Right hindlimb (tissue), 1 donor: ENCODE results near the gene BRINP3.
"Not testable (repeated sequence)": the region's sequence is repeated elsewhere in the genome, so short reads cannot be mapped to it uniquely, and the experiment has no call there.

Source experiments
- DNase-seq: peaks from one replicate; pipeline ENCODE4 v3.0.0-alpha.2; 2018

BRINP3 gene

GRCh38 chr1:190176776-190177175, 300.9 kb downstream of the BRINP3 start:
- DNase-seq: no peak

DNA sequence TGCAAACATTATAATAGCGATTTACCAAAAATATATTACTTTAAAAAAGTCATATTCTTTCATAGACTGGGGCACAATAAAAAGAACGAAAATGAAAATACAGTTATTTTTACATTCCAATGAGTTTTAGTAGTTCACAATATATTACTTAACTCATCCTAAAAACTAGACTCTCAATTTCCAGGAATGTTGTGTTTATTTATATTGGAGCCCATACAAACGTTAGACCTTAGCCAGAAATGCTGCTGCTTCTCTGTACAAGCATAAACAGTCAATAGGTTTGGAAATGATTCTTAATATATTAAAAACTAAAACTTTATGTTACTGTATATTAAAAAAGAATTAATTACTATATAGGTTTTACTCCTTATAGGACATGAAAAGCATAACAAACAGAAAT, 302.3 kb downstream of the BRINP3 start:
- no peak for DNase-seq

GRCh38 chr1:190172651-190173430, 304.8 kb downstream of the BRINP3 start:
- peak; percentile 57 for DNase-seq

DNA sequence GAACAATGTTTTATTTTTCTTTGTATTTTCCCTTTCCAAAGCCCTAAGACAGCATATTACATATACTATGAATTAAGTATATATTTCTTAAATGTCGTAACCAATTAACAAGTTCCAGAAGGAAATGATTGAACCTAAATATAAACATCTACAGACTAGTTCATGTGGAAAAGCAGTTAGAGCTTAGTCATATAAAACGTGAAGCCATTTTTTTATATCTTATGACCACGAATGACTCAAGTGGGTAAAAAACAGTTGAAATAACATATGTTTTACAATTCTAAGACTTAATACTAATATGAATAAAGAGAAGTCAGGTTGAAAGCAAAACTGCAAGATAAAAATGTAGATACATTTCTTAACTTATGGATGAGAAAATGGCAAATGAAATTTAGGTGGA, 307.3 kb downstream of the BRINP3 start:
- DNase-seq: no peak

DNA sequence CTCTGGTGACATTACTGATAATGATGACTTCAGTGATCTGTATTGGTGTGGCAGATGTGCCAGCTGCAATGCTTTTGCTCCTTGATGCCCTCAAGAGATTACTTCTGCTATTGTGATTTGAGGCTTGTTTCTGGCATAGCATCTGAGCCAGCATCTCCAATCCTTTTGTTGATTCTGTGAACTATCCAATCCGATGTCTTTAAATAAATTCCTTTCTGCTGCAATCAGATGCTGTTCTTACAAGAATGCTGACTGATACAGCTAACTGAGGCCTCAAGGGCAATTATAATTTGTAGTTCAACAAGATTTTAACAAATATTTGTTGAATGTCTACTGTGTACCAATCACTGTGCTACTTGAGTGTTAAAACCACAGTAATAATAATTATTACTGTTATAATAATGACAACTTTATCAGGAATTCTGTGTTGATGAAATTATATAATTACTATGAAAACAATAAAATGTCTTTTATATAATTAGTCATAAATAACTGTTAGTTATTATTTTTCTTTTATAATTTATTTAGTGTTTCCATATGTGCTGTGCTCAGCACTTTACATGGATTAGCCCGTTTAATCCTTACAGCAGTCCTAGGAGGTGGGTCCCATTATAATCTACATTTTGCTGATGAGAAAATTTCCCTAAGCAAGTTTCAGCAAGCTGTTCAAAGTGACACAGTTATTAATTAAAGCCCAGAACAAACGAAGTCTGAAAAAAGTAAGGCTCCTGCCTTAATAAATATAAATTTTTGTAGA, 308.2 kb downstream of the BRINP3 start:
- no peak for DNase-seq

DNA sequence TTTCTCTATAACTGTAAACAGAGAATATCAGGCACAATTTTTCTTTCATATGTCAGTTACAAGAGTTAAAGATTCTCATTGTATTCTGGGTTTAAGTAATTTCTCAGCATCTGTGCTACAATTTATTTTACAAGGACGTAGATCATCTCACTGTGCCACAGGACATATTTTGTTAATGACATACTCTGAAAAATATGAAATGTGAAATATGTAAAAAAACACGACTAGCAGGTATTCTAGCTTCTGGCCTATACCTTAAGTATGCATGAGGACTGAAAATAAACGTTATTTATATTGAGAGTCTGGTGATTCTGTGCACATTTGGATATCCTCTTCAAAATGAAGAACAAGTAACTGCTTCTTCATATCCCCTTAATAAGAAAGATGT, 308.8 kb downstream of the BRINP3 start:
- DNase-seq: no peak

- no peak for DNase-seq
Measured at GRCh38 chr1:190168116-190168892, 309.4 kb downstream of the BRINP3 start.

GRCh38 chr1:190159146-190159545, 318.5 kb downstream of the BRINP3 start:
- no peak for DNase-seq

DNA sequence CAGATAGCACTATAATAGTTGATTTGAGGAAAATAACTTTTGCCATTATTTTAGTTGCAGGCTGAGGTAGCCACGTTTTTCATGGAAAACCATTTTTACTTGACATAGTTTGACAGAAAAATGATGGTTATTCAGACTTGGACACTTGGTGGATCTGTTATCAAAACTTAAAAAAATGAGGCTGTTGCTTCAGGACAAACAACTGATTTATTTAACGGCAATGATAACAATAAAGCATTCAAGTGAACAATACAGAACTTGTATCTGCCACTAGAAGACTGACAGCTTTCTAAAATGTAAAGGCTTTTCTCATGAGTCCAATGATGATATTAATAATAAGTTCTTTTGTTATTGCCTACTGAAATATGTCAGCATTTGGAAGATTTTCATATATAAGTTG, 322.9 kb downstream of the BRINP3 start:
- no peak for DNase-seq

GRCh38 chr1:190147616-190148015, 330.0 kb downstream of the BRINP3 start:
- no peak for DNase-seq

GRCh38 chr1:190144650-190145049, 333.0 kb downstream of the BRINP3 start:
- no peak for DNase-seq

GRCh38 chr1:190140644-190141043, 337.0 kb downstream of the BRINP3 start:
- DNase-seq: no peak

- no peak for DNase-seq
Measured at GRCh38 chr1:190138702-190139101, 339.0 kb downstream of the BRINP3 start.

GRCh38 chr1:190138266-190138665, 339.4 kb downstream of the BRINP3 start:
- no peak for DNase-seq

DNA sequence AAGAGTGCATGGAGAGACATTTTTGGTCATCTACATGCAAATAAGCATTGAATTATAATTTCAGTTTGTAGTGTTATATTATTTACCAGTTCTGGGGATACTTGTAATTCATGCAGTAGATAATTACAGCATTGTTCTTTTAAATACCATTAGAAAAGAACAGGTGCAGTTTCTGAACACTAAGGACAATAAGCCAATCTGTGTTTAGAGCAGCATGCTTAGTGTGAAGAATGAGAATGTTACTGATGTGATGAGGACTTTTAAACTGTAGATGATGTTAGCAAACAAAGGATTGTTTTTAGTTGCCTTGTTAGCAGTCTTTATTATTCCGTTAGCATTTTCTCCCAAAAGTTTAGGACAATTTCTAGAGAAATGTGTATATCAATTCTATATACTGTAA, 348.3 kb downstream of the BRINP3 start:
- DNase-seq: no peak

DNA sequence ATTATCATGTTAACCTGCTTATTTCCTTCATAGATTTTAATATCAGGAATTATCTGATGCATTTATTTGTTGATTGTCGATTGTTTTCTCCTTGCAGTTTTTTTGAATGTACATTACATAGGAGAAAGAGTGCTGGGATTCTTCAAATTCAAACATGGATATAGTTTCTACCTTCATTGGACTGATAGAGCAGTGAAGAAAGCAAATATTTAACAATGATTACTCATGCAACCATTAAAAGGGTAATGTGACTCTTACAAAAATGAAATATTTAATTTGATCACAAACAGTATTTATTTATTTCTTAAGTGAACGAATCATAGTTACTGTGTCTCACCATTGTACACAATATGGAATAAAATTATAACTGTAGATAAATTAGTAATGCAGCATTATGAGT, 350.9 kb downstream of the BRINP3 start:
- DNase-seq: no peak

DNA sequence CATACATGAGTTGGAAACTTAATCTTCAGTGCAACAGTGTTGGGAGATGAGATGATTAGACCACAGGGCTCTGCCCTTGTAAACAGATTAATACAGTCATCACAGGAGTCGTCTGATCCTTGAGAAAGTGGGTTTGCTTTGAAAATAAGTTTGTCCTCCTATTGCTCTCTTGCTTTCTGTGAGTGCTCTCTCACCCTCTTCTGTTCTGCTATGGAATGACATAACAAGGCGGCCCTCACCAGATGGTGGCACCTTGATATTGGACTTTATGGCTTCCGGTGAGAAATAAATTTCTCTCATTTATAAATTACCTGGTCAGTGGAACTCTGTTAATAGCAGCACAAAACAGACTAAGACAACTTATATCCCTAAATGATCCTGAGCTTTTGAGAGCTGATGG, 353.6 kb downstream of the BRINP3 start:
- DNase-seq: no peak

DNA sequence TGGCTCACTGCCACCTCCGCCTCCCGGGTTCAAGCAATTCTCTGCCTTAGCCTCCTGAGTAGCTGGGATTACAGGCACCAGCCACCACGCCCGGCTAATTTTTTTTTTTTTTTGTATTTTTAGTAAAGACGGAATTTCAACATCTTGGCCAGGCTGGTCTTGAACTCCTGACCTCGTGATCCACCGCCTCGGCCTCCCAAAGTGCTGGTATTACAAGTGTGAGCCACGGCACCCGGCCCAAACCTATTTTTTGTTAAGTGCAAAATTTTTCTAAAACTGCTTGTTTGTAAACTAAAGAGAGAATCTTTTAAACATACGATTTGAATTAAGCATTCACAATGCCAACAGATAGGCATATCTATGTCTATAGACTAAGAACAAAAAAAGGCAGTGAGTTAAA, 357.1 kb downstream of the BRINP3 start:
- not testable (repeated sequence) for DNase-seq

DNA sequence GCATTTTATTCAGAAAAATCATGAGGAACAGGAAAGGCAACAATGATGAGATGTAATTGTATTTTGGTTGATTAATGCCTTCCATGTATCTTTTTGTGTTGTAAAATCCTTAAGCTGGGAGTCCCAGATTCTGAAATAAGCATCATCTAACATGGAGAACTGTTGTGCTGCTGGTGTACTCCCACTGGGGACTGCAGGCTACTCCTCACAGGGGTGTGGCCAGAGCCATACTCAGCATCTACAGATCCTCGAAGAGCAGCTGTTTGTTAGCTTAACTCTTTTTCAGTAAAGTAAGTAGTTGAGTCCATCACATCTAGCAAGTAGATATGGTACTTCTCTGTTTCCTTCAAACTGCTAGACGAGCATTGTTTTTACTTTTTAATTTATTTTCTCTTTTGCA, 358.0 kb downstream of the BRINP3 start:
- DNase-seq: no peak

GRCh38 chr1:190116921-190117320, 360.7 kb downstream of the BRINP3 start:
- DNase-seq: no peak

DNA sequence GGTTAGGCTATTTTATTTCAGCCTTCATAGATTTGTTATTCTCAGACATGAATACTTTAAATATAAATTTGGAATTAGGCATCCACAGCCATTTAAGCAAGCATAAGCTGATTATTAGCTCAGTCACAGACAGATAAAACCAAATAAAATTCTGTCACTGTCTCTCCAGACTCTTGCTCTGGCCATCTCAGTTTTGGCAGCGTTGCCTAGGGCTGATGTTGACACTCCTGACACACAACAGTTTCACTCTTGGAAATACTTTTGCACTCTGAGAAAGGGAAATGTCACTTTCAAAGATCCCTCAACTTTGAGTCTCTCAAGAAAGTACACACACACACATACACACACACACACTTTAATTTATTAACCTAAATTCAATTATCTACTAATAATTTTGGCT, 372.7 kb downstream of the BRINP3 start:
- DNase-seq: no peak

- no peak for DNase-seq
Measured at GRCh38 chr1:190102757-190103326, 374.8 kb downstream of the BRINP3 start.

DNA sequence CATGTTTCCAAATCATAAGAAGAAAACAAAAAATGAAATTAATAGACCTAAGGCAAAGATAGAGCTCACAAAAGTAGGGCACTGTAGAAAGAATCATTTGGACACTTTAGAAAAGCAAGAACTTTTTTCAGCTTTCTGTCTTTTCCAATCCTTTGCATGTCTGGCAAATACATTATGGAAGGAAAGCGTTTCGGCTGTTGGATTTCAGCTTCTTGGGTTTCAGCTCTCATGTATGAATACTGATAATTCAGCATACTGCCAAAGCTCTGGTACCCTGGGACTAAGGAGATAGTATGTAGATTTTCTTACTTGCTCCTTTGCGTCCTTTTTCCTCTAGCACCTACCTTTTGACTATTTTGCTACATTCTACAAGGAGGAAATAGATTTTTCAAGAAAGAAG, 375.9 kb downstream of the BRINP3 start:
- no peak for DNase-seq
